HG02678 (cell line): ENCODE results near the gene ARAF.
"Not testable (repeated sequence)": the region's sequence is repeated elsewhere in the genome, so short reads cannot be mapped to it uniquely, and the experiment has no call there.

Experiments used
- ATAC-seq: cut with Tn5 transposase; IDR thresholded peaks from one replicate; pipeline ENCODE4 v1.9.1; 2021; ENCODE audit warnings: mild to moderate bottlenecking, moderate library complexity; ENCODE audit not compliant: unreplicated experiment

ARAF gene

DNA sequence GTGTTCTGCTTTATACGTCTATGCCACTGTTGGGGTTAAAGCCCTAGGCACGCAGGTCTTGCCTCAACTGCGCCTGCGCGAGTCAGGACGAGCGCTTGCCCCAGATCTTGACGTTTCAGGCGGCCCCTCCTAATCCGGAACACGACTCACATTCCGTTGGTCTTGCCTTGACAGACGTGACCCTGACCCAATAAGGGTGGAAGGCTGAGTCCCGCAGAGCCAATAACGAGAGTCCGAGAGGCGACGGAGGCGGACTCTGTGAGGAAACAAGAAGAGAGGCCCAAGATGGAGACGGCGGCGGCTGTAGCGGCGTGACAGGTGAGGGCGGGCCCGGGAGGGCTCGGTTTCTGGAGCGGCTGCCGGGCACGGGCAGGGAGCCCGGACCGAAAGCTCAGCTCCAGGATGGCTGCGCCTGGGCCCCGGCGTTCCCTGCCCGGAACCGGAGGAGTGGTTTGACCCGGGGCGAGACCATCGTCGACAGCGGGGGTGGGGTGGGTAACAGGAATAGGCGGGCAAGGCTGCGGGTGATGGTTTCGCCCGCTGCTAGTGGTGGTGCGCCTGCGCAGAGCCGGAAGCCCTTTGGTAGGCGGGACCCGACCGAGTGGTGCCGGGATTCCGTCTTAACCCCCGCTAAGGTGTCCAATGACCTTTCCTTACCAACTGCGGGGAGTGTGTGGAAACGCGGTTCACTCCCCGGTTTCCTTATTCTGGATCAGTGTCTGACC lies at the start of gene ARAF:
Gene ARAF, plus strand, starts transcription at position 272 of the 725 bp plus-strand sequence. CDS start 1,763 bp downstream, outside the sequence.
- peak; percentile 90 for ATAC-seq

DNA sequence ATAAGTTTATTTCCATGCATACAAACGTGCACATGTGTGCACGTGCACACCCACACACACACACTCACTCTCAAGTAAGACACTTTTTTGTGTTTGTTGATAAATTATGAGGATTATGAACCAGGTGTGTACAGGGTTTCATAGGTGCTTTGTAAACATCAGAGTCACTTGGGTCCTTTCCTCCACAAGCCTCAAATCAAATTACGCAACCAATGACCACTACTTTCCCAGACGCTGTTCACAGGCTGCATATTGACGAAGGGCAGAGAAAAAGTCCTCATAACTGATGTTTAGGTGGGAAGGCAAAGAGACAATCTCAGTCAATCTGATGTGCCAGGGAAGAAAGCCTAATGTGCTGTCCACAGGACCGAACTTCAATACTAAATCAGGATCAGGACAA lies 48.6 kb upstream of the ARAF start:
- ATAC-seq: not testable (repeated sequence)

DNA sequence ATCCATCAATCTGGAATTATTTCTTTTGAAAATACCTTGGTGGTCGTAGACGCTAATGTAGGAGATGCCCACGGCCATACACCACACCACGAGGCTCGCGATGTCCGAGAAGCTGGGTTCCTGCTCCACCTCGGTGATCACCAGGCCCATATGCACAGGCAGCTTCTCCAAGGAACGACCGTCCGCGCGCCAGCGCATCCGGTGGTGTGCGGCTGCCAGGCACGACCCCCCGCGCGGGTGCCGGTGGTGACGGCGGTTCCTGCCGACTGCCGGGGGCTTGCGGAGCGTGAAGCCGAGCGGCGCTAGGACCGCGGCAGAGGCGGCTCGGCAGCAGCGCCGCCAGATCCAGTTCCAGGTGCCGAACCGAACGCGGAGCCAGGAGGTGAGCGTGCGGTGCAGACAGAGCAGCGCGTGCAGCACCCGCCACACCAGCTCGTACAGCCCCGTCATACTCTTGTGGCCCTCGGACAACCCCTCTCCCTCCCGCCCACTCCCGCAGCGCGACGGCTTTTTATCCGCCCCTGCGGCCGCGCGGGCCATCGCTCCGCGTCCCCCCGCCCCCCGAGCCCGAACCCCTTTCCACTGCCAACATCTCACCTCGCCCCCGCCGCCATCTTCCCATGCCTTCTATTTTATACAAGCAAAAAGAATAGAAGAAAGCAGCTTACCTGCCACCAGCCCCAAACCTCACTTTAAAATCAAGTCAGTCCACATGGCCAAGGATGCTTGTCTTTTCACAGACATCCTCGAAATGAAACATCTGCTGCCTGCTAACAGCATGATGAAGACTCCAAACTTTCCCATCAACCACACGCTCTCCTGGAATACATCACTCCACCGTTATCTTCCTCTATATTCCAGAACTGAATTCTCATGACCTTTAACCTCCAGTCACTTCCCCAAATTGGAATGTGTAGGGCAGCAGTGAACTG lies 47.7 kb upstream of the ARAF start:
- peak; percentile 61 for ATAC-seq

DNA sequence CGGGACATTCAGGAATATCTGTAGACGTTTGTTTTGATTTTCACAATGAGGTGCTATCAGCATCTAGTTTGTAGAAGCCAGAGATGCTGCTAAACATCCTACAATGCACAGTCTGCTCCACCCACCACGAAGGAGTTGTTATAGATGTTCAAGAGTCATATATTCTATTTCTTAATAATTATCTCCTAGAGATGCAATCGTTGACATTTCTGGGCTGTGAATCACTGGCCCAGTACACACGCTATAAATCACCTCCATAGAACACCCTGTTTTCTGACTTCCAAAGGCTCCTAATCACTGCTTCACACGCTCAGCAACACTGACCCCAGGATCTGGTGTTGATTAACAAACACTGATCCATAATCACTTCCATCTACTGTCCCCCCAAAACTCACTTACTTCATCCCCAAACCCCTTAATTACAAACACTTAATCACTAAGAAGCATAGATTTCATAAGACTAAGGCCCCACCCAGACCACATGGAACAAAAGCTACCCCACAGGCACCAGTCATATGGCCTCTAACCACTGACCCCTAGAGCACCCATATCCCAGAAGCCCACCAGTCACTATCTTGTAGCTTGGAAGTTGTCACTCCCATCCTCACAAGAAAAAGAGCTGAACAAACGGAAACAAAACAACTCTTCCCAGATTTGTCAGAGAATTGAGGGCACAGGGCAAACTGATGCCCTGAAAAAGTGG lies 46.3 kb upstream of the ARAF start:
- ATAC-seq: no peak

DNA sequence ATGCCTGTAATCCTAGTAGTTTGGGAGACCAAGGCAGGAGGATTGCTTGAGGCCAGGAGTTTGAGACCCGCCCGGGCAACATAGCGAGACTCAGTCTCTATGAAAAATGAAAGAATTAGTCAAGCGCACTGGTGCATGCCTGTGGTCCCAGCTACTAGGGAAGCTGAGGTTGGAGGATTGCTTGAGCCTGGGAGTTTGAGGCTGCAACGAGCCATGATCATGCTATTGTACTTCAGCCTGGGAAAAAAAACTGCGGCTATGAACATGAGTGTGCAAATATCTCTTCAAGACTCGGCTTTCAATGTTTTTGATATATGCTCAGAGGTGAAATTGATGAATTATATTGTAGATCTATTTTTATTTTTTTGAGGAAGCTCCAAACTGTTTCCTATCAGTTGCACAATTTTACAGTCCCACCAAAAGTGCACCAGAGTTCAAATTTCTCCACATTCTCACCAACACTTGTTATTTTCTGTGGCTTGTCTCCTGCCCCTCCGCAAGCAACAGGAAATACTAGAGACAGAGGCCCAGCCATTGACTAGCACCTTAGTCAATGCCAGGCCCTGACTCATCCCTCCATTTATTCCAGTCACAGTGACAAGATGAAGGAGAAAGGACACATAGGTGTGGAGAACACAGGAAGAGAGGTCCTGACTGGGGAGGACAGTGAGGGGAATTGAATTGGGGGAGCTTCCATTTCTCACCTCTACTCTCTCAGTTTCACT lies 44.9 kb upstream of the ARAF start:
- no peak for ATAC-seq

DNA sequence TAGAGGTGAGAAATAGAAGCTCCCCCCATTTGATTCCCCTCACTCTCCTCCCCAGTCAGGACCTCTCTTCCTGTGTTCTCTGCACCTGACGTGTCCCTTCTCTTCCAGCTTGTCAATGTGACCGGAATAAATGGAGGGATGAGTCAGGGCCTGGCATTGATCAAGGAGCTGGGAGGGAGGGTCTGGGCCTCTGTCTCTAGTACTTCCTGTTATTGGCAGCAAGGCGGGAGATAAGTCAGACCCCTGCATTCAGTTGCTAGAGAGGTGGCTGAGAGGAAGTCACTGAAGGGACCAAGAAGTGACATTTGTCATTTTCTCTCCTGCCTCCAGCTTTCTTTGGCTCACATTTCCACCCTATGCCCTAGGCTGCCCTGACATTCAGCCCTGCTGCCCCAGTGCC lies 42.9 kb upstream of the ARAF start:
- ATAC-seq: no peak

DNA sequence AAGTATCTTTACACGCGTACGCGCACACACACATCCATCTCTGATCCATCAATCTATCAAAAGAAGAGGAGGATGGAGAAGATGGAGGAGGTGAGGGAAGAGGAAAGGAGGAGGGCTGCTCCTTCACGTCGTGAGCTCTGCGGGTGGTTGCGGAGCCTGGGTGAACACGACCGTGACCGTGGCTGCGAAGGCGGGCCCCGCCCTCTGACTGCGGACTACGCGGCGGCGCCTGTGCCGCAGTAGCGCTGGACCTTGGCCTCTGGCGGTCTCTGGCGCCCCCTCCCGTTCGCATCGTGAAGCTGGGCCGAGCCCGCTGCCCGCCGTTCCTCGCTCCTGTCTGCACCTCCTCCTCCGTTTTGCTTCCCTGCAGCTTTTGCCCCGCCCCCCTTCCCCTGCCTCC lies 37.7 kb upstream of the ARAF start:
- ATAC-seq: peak; percentile 94

DNA sequence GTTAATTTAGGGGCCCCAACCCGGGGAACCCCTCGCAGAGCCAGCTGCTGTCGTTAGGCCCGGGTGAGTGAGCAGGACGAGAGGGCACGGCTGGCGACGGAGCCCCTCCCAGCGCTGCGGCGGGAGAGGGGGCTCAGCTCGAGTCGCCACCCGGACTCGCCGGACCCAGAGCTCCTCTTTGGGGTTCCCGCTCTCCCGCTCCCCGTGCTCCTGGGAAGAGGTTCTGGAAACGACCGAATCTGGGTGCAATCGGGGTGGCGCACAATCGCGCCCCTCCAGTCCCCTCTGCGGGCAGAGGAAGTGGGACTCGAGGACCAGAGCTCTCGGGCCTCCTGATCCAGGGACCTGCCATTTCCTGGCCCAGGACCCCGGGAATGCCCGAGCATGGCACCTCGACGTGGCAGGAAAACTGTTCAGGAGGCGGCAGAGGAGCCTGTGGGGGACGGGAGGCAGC lies 37.3 kb upstream of the ARAF start:
- ATAC-seq: peak; percentile 21

DNA sequence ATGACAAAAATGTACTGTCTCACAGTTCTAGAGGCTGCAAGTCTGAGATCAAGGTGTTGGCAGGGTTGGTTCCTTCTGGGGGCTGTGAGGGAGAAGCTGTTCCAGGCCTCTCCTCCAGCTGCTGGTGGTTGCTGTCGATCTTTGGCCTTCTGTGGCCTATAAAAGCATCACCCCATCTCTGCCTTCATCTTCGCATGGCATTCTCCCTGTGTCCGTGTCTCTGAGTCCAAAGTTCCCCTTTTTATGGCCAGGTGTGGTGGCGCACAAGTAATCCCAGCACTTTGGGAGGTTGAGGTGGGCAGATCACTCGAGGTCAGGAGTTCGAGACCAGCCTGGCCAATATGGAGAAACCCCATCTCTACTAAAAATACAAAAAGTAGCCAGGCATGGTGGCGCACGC lies 31.5 kb upstream of the ARAF start:
- ATAC-seq: no peak

DNA sequence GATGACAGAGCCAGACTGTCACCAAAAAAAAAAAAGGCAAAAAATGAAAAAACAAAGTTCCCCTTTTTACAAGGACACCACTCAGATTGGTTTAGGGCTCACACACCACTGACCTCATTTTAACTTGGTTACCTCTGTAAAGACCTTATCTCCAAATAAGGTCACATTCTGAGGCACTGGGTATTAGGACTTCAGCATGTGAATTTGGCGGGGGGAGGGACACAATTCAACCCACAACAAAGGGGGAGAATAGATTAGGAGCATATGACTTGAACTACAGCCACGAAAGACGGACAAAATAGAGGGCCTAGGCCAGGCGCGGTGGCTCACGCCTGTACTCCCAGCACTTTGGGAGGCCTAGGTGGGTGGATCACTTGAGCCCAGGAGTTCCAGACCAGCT lies 31.0 kb upstream of the ARAF start:
- ATAC-seq: no peak

DNA sequence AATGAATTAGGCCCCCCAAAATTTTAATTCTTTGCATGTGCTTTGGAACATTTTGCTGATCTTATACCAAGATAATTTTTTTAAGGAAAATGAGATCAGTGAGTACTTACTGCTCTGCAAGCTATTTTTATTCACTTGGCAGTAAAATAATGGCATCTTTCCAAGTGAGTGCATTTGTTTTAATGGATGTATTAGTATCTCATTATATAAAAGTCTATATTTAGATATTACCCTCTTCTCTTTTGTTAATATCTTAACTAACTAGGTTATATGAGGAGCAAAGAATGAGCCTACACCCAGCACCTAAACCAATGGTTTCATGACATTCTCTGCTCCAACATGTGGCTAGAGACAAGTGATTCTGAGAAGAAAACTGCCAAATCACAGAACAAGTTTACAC lies 21.1 kb upstream of the ARAF start:
- no peak for ATAC-seq

DNA sequence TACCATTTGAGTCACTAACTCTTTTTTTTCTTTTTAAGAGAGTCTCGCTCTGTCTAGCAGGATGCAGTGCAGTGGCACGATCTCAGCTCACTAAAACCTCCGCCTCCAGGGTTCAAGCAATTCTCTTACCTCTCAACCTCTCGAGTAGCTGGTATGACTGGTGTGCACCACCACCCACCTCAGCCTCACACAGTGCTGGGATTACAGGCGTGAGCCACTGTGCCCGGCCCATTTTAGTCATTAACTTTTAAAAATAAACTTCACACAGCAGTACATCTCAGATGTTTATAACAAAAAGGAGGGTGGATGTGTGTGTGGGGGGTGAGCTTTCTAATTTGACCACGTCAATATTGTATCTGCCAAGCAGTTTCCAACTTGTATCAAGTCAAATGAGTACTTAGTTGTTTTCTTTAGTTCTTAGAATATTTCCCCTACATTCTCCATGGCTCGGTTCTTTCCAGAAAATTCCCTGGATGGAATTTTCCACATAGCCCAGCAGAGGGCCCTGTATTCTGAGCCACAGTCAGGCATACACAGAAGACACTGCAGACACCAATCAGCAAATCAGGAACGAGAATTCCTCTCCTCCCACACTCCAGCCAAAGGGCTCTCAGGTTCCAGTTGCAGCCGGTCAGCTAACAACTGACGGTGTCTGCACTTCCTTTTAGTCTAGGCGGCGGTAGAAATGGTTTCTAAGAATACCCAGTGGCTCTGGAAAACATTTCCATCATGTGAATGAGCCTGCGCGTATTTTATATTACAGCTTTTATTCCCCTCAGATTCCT lies 20.1 kb upstream of the ARAF start:
- no peak for ATAC-seq

DNA sequence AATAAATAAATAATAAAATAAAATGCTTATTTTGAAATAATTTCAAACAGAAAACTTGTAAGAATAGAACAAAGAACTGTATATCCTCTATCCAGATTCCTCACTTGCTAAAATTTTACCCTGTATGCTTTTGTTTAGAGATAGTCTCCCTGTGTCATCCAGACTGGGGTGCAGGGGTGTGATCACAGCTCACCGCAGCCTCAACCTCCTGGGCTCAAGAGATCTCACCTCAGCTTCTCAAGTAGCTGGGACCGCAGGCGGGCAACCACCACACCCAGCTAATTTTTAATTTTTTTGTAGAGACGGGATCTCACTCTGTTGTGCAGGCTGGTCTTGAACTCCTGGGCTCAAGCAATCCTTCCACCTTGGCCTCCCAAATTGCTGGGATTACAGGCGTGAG lies 17.5 kb upstream of the ARAF start:
- ATAC-seq: no peak

DNA sequence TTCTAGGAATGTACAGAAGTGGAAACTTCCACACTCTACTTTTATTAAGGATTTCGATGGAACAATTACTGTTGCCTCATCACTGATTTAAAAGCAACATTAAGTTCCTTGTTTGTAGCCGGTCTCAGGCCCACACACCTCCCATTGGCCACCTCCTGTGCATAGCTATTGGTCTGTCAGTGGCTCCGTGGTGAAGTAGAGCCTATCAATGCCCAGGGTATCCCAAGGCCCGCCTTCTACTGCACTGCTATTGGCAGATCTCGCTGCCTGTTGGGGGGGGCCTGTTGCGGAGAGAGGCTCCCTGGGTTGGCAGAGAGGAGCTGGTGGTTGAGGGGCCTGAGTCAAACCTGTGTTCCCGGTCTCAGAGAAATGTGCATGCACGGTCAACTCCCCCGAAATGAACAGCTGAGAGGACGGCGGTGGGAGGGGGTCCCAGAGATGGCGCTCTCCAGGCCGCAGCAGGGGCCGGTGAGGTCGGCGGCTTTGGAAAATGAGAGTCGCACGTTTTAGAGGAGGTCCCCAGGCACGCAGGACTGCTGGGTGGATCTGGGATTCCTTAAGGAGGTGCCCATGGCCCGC lies 4.9 kb upstream of the ARAF start:
- peak; percentile 83 for ATAC-seq

DNA sequence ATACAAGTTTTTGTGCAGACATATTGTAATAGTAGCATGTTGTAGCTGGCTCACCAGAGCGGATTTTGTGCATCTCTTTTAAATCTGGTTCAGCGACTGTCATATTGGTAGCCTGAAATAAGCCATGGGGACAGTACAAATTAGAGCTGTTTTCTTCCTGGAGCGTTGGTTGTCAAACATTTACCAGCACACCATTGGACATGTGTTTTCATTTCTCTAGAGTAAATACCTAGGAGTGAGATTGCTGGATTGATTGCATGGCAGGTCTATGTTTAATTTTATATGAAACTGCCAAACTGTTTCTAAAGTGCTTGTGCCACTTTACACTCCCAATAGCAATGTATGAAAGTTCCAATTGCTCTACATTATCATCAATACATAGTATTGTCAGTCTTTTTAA lies 2.6 kb upstream of the ARAF start:
- ATAC-seq: no peak

DNA sequence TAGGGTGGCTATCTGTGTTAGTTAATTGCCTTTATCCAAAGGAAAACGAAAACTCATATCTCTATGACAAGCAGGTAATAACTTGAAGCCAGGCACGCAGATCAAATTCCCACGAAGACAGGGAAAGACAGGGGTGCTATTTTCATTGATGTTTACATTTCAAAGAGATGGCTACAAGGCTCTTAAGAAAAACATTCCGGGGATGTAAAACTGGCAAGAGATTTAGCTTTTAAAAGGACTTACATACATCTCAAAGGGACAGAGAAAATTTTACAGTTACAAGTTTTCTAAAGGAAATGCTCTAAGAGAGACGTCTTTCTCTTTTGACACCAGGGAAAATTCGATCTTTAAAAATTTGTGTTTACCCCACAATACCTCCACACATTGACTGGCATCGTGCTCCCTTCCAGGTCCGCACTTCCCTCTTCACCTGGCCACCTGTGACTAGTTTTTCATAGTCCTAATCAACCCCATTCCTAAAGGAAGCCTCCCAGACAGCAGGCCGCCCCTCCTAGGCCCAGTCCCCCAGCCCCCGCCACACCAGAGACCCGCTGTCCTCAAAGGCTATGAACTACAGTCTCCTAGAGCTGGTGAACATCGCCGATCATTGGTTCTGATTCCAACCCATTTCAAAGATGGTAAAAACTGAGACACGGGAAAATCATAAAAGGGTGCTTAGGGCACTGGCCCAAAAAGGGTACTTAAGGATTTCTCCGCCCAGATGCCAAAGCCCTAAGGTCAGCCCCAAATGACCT lies 649 bp upstream of the ARAF start:
- ATAC-seq: no peak

DNA sequence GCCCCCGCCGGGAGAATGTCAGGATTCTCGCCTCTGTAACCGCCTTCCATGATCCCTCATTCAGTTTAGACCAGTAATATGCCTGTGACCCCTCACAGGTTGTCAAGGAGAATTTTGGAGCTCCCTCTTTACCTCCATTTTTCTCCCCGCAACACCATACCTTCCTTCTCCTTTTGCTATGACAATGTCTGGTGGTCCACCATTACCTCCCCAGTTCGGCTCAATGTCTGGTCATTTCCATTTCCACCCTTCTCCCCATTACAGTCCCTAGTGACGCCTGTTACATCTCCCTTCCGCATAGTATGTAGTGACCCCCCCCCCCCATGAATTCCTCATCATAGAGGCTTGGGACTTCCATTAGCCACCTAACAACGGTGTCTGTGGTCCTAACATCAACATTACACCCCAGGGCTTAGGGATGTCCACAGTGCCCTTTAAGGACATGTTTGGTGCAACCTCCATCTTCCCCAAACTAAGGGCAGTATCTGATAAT lies 700 bp downstream of the ARAF start:
- ATAC-seq: no peak

DNA sequence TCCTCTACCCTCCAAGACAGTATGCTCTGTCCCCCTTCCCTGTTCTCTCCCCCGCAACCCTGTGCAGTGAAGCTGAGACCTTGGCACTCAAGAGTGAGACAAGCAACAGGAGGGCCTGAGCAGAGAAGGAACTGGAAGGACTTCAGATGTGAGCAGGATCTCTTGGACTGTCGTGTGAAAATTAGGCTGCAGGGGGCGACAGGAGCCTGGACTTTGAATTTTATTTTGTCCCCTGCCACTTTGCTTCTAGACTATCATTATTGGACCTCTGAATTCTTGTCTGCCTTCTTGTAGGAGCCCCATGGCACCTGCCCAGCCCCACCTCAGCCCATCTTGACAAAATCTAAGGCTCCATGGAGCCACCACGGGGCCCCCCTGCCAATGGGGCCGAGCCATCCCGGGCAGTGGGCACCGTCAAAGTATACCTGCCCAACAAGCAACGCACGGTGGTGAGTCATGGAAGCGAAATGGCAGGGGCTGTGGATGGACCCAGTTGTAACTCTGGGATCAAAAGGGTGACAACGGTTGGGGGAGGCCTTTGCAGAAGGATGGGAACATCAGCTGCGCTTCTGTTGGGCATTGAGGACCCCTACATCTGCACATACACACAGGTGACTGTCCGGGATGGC lies 1.7 kb downstream of the ARAF start:
- no peak for ATAC-seq
